Measurements from ENCODE around the gene MAGEE1. TPM values are rescaled to one million over a fixed set of nuclear protein-coding genes. Genes with fewer than 3 reads are reported as not detected.

The MAGEE1 gene
- total and polyA plus RNA-seq, 2 of the 8 experiments (the other 6 are each of a cell fraction or from before 2014, with no cell fraction given) = 1.3 to 10.2 TPM

GRCh38 chrX:76420237-76420636 lies 7.3 kb upstream of the MAGEE1 start:
- Histone ChIP-seq H4K91ac (replicated peaks; ENCODE audit: insufficient read length, low read length) (no peak overlapping the region), H3K23ac (ENCODE audit: insufficient read length) (no peak overlapping the region), H3K4me2 (ENCODE audit: insufficient read depth in 1 of 2, low read depth in 2 of 2, low read length in 2 of 2) (no peak overlapping the region), H3K36me3 (ENCODE audit: control insufficient read depth in 2 of 4, insufficient read depth in 4 of 4, low read length in 3 of 4) (no peaks in the 10 kb centered on the region), H3K4ac (replicated peaks; ENCODE audit: insufficient read length, low read depth, low read length) (no peak overlapping the region), H3K27ac (ENCODE audit: low read depth, low read length) (no peak overlapping the region), H3K79me1 (ENCODE audit: low read depth, low read length) (no peaks in the 10 kb centered on the region), H2BK20ac (ENCODE audit: low read length) (no peak overlapping the region), H3K79me2 (ENCODE audit: control insufficient read depth in 1 of 2, insufficient read depth in 2 of 2, low read length in 2 of 2) (no peaks in the 10 kb centered on the region), H2AFZ (ENCODE audit: low read length) (no peak overlapping the region), H3K4me3 (ENCODE audit: extremely low read depth in 1 of 4, insufficient read depth in 2 of 4, low read depth in 3 of 4, low read length in 4 of 4) (no peak overlapping the region), H2BK120ac (replicated peaks; ENCODE audit: low read depth, low read length) (no peak overlapping the region), H3K14ac (ENCODE audit: insufficient read length) (no peak overlapping the region), H4K20me1 (replicated peaks in 1 of 2; ENCODE audit: control insufficient read depth in 1 of 2, insufficient read depth in 2 of 2, low read length in 2 of 2) (no peaks in the 10 kb centered on the region), H3K9me3 (ENCODE audit: insufficient read depth in 2 of 2, low read depth in 1 of 2, low read length in 1 of 2) (0 out of 4 replicates have a peak, but pooled peaks cover 0 to 2% of the 10 kb centered on the region in 2 experiments), H3K9ac (replicated peaks in 1 of 4; ENCODE audit: extremely low read depth in 1 of 4, low read depth in 3 of 4, low read length in 3 of 4) (no peak overlapping the region), H2BK12ac (ENCODE audit: low read depth, low read length) (no peak overlapping the region), H2BK15ac (ENCODE audit: low read length) (no peak overlapping the region), H3K23me2 (ENCODE audit: low read depth, low read length) (no peaks in the 10 kb centered on the region), H3K4me1 (replicated peaks in 1 of 4; ENCODE audit: control insufficient read depth in 3 of 4, insufficient read depth in 4 of 4, low read length in 3 of 4) (no peaks in the 10 kb centered on the region), H2BK5ac (ENCODE audit: low read depth, low read length) (no peak overlapping the region), H3K56ac (replicated peaks; ENCODE audit: insufficient read length, low read depth, low read length) (no peak overlapping the region), H2AK5ac (ENCODE audit: low read depth, low read length) (no peak overlapping the region), H4K5ac (ENCODE audit: insufficient read length, low read depth, low read length) (no peak overlapping the region), H3K27me3 (replicated peaks in 1 of 4; ENCODE audit: control insufficient read depth in 3 of 4, extremely low read depth in 1 of 4, insufficient read depth in 3 of 4, low read length in 3 of 4) (no peaks in the 10 kb centered on the region), H3K18ac (ENCODE audit: extremely low read depth, low read length) (no peak overlapping the region), H4K8ac (ENCODE audit: extremely low read depth, insufficient read depth, low read length) (no peak overlapping the region)
- ChIA-PET POLR2A (ENCODE audit: partially characterized antibody) (no interaction called here), CTCF (ENCODE audit: partially characterized antibody) (no interaction called here)
- TF ChIP-seq USF2 (IDR thresholded peaks at IDR 0.05; ENCODE audit: low read length) = no peak
- no peak for TF ChIP-seq RFX5 (IDR thresholded peaks at IDR 0.05; ENCODE audit: borderline replicate concordance, low read depth, low read length)
- TF ChIP-seq ASH2L (IDR thresholded peaks at IDR 0.05; ENCODE audit: low read length) = no peak
- no peak for TF ChIP-seq CHD1 (IDR thresholded peaks at IDR 0.05; ENCODE audit: low read depth, low read length)
- no peak for TF ChIP-seq HDAC2 (IDR thresholded peaks at IDR 0.05; ENCODE audit: borderline replicate concordance in 1 of 2, low read depth in 2 of 2, low read length in 2 of 2)
- WGBS, 2 experiments (ENCODE audit: extremely low coverage in 1 of 2, insufficient coverage in 1 of 2, insufficient read length in 1 of 2, insufficient replicate concordance in 2 of 2, low coverage in 1 of 2, low lambda C conversion rate in 2 of 2, missing lambda C conversion rate in 1 of 2) = 100% methylated on average over 1 of the region's 1 CpG; no CpG with 5 or more reads in 1 of the 2 experiments
- FAIRE-seq (no peak), DNase-seq (ENCODE audit: low read depth in 1 of 2, low spot score in 2 of 2) (no peak)

Measured in H1 (cell line).